Vagina (tissue), 2 donors: Measurements from ENCODE around the gene CHST2.

ENCODE experiments used
- POLR2A ChIP-seq, 2 donors: fragments of 450-650 bp; IDR thresholded peaks; one replicate each; pipeline ENCODE4 v1.6.1; 2017; ENCODE audit warnings: antibody characterized with exemption in 2 of 2, mild to moderate bottlenecking in 2 of 2, moderate library complexity in 2 of 2
- POLR2AphosphoS5 ChIP-seq, 2 donors: sonication (generic); formaldehyde crosslinking; IDR thresholded peaks; one replicate each; pipeline ENCODE4 v1.9.0; 2017; ENCODE audit warnings: antibody characterized with exemption in 2 of 2, mild to moderate bottlenecking in 2 of 2, low read depth in 1 of 2; ENCODE audit not compliant: insufficient read depth in 1 of 2
- TF ChIP-seq, protein P1 (sequence below), 3 experiments: fragments of 450-650 bp in 2 of 3; fragments of 200-600 bp in 1 of 3; sonication (generic) in 1 of 3; IDR thresholded peaks; one replicate each; pipeline ENCODE4 v1.5.1; 2017 to 2019; ENCODE audit warnings: antibody characterized with exemption in 3 of 3, mild to moderate bottlenecking in 2 of 3, moderate library complexity in 2 of 3

DNA sequence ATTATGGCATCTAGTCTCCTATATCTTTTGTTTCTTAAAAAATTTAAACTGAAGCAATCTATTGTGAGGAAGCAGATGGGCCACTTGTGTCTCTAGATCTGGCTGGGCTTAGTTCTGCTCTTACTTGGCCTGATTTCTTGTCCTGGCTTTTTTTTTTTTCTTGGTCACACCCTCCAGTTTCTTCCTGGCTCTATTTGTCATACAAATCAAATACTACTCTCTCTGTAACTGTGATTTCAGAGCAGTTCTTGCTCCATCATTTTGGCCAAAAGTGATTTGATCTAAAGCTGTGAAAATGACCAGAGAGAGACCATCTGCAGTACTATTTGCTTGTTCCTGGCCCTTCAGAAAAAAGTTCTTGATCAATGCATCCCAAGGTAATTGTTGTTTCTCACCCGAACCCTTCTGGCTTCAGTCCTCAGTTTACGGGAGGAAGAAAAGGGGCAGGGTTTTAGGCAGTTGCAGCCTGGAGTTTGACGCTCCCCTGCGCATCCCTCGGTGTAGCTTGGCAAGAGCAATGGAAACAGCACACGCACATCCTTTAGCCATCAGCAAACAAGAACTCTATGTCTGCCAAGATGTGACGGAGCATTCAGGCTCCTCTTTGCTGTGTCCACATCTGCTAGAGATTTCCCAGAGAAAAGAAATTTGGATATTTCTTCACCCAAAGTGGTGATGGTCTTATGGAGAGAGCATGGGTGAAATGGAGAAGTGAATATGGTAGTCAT, 31.6 kb downstream of the CHST2 start:
- TF ChIP-seq, protein P1, sequence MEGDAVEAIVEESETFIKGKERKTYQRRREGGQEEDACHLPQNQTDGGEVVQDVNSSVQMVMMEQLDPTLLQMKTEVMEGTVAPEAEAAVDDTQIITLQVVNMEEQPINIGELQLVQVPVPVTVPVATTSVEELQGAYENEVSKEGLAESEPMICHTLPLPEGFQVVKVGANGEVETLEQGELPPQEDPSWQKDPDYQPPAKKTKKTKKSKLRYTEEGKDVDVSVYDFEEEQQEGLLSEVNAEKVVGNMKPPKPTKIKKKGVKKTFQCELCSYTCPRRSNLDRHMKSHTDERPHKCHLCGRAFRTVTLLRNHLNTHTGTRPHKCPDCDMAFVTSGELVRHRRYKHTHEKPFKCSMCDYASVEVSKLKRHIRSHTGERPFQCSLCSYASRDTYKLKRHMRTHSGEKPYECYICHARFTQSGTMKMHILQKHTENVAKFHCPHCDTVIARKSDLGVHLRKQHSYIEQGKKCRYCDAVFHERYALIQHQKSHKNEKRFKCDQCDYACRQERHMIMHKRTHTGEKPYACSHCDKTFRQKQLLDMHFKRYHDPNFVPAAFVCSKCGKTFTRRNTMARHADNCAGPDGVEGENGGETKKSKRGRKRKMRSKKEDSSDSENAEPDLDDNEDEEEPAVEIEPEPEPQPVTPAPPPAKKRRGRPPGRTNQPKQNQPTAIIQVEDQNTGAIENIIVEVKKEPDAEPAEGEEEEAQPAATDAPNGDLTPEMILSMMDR (IDR thresholded peaks at IDR 0.05), result no peak
- TF ChIP-seq POLR2A (IDR thresholded peaks at IDR 0.05), result no peak
- TF ChIP-seq POLR2AphosphoS5 (IDR thresholded peaks at IDR 0.05; ENCODE audit: insufficient read depth in 1 of 2, low read depth in 1 of 2), result no peak
